IMR-90 (cell line): Measurements from ENCODE around the gene ENOX1.

Experiments
- BHLHE40 ChIP-seq: fragments of 150-350 bp; IDR thresholded peaks from 2 replicates; pipeline ENCODE4 v1.6.1; 2016; ENCODE audit warnings: mild to moderate bottlenecking, low read depth, low read length
- CEBPB ChIP-seq: IDR thresholded peaks from 2 replicates; pipeline ENCODE4 v1.6.1; 2012; ENCODE audit warnings: low read depth, low read length, improper control_type of control experiment
- CTCF ChIP-seq: conservative IDR thresholded peaks from 2 replicates; pipeline ENCODE4 v1.5.1; 2012; ENCODE audit warnings: mild to moderate bottlenecking, low read depth, low read length, improper control_type of control experiment
- FOS ChIP-seq: fragments of 150-350 bp; IDR thresholded peaks from 2 replicates; pipeline ENCODE4 v1.6.1; 2016; ENCODE audit warnings: low read depth, low read length
- MAFK ChIP-seq: IDR thresholded peaks from 2 replicates; pipeline ENCODE4 v1.6.1; 2012; ENCODE audit warnings: low read depth, low read length, improper control_type of control experiment
- MXI1 ChIP-seq: IDR thresholded peaks from 2 replicates; pipeline ENCODE4 v1.6.1; 2012; ENCODE audit warnings: low read depth, mild to moderate bottlenecking, low read length, moderate library complexity, borderline replicate concordance
- POLR2A ChIP-seq: IDR thresholded peaks from 2 replicates; pipeline ENCODE4 v1.6.1; 2012; ENCODE audit warnings: mild to moderate bottlenecking, low read depth, low read length
- RAD21 ChIP-seq: IDR thresholded peaks from 2 replicates; pipeline ENCODE4 v1.6.1; 2012; ENCODE audit warnings: low read length, improper control_type of control experiment
- RCOR1 ChIP-seq: IDR thresholded peaks from 2 replicates; pipeline ENCODE4 v1.6.1; 2012; ENCODE audit warnings: mild to moderate bottlenecking, low read length, improper control_type of control experiment; ENCODE audit not compliant: insufficient replicate concordance
- SMC3 ChIP-seq: fragments of 150-350 bp; IDR thresholded peaks from 2 replicates; pipeline ENCODE4 v1.6.1; 2016; ENCODE audit warnings: low read depth, mild to moderate bottlenecking, antibody characterized with exemption, low read length, moderate library complexity

GRCh38 chr13:43411211-43411610 is 375.6 kb downstream of the ENOX1 start:
- TF ChIP-seq CTCF (no peak), CEBPB (no peak), MXI1 (no peak), FOS (no peak), MAFK (no peak), POLR2A (no peak), RAD21 (no peak), BHLHE40 (no peak), SMC3 (no peak), RCOR1 (no peak)
